Osteocyte (in vitro differentiated cells): ENCODE results near the gene ACTR5. TPM values are rescaled to one million over a fixed set of nuclear protein-coding genes. Genes with fewer than 3 reads are reported as not detected.

Source experiments
- DNase-seq: peaks from one replicate; pipeline ENCODE4 v3.0.0; 2021; ENCODE audit warnings: mixed read lengths; ENCODE audit not compliant: unreplicated experiment; ENCODE audit errors: extremely low spot score
- H3K27ac Mint-ChIP-seq: one replicate; pipeline ENCODE4 v1.8.0; 2021; ENCODE audit warnings: mild to moderate bottlenecking, mixed read lengths; ENCODE audit not compliant: unreplicated experiment
- H3K27me3 Mint-ChIP-seq: one replicate; pipeline ENCODE4 v1.8.0; 2021; ENCODE audit warnings: mixed read lengths; ENCODE audit not compliant: unreplicated experiment
- H3K36me3 Mint-ChIP-seq: one replicate; pipeline ENCODE4 v1.8.0; 2021; ENCODE audit warnings: mixed read lengths; ENCODE audit not compliant: unreplicated experiment
- H3K4me1 Mint-ChIP-seq: one replicate; pipeline ENCODE4 v1.8.0; 2021; ENCODE audit warnings: mixed read lengths; ENCODE audit not compliant: unreplicated experiment
- H3K4me3 Mint-ChIP-seq: one replicate; pipeline ENCODE4 v1.8.0; 2021; ENCODE audit warnings: mild to moderate bottlenecking, moderate library complexity, mixed read lengths; ENCODE audit not compliant: unreplicated experiment
- H3K9me3 Mint-ChIP-seq: one replicate; pipeline ENCODE4 v1.8.0; 2021; ENCODE audit warnings: mixed read lengths; ENCODE audit not compliant: unreplicated experiment
- total RNA-seq: library from RNA; stranded (reverse); gene quantifications from 2 replicates; pipeline ENCODE4 v1.2.1, GENCODE V29; 2021
- TF ChIP-seq, protein P1 (sequence below): fragments of 200-600 bp; sonication (generic); IDR thresholded peaks from 2 replicates; pipeline ENCODE4 v1.5.0; 2021; ENCODE audit warnings: antibody characterized with exemption, mild to moderate bottlenecking, moderate library complexity

ACTR5 gene
- total RNA-seq, 1 donor from 2014 or later, result 5.8 TPM

DNA sequence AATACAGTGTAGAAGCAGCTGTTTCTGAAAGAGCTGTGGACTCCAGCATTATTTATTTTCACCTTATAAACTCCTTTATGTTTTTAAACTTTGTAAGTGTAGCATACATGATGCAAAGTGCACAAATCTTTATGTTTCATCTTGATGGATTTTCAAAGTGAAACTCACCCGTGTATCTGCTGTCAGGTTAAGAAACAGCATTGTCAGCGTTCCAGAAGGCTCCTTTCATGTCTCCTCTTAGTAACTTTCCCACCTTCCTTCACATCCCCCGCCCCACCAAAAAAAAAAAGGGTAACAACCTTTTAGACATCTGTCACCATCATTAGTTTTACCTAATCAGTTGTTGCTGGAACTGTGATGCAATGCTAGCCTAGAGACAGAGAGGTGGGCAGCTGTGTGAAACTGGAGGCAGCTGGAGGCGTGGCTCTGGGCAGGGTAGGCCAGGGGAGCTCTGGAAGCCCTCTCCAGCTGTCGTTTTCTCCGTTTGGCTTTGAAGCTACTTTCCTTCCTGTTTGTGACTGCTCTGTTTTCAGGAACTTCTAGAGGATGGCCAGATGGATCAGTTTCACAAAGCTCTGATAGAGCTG, 7.2 kb downstream of the ACTR5 start:
- DNase-seq, result no peak
- Mint-ChIP-seq H3K4me3 (no peak overlapping the region), H3K27me3 (no peaks in the 10 kb centered on the region), H3K9me3 (no peaks in the 10 kb centered on the region), H3K36me3 (peaks cover 41% of the 10 kb centered on the region), H3K27ac (no peak overlapping the region), H3K4me1 (no peaks in the 10 kb centered on the region)
- TF ChIP-seq, protein P1, sequence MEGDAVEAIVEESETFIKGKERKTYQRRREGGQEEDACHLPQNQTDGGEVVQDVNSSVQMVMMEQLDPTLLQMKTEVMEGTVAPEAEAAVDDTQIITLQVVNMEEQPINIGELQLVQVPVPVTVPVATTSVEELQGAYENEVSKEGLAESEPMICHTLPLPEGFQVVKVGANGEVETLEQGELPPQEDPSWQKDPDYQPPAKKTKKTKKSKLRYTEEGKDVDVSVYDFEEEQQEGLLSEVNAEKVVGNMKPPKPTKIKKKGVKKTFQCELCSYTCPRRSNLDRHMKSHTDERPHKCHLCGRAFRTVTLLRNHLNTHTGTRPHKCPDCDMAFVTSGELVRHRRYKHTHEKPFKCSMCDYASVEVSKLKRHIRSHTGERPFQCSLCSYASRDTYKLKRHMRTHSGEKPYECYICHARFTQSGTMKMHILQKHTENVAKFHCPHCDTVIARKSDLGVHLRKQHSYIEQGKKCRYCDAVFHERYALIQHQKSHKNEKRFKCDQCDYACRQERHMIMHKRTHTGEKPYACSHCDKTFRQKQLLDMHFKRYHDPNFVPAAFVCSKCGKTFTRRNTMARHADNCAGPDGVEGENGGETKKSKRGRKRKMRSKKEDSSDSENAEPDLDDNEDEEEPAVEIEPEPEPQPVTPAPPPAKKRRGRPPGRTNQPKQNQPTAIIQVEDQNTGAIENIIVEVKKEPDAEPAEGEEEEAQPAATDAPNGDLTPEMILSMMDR, result no peak

GRCh38 chr20:38757145-38757775, 9.0 kb downstream of the ACTR5 start:
- no peak overlapping the region for H3K27ac Mint-ChIP-seq
- no peak overlapping the region for H3K4me3 Mint-ChIP-seq
- TF ChIP-seq, protein P1, result no peak
- no peak for DNase-seq
- H3K9me3 Mint-ChIP-seq, result no peaks in the 10 kb centered on the region
- no peaks in the 10 kb centered on the region for H3K4me1 Mint-ChIP-seq
- H3K36me3 Mint-ChIP-seq, result peaks cover 57% of the 10 kb centered on the region
- no peaks in the 10 kb centered on the region for H3K27me3 Mint-ChIP-seq

DNA sequence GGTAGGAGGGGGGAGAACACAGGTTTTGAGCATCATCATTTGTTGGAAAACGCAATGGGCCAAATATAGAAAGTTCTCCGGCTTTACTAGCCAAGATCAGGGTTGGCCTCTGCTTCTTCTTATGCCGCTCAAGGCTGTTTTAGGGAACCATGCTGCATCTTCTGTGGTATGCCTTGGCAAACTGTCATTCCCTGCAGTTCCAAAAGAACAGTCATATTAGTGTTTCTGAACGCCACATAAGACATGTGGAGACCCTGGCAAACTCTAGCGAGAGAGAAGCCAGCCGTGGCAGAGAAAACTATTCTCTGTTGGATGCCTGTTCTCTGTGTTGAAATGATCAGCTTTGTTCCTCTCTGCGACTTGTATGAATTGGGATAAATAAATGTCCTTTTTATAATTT, 10.8 kb downstream of the ACTR5 start:
- no peak overlapping the region for H3K4me3 Mint-ChIP-seq
- H3K36me3 Mint-ChIP-seq, result peaks cover 63% of the 10 kb centered on the region

DNA sequence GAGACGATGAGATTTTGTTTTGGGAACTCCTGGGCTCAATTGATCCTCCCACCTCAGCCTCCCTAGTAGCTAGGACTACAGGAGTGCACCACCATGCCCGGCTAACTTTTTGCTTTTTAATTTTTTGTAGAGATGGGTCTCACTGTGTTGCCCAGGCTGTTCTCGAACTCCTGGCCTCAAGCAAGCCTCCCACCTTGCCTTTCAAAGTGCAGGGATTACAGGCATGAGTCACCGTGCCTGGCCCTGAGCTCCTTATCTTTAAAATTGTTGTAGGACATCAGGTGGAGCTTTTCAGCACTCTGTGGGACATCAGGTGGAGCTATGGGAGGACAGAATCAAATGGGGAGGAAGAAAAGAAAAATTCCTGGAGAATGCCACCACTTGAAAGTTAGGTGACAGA, 12.7 kb downstream of the ACTR5 start:
- no peak overlapping the region for H3K4me3 Mint-ChIP-seq
- H3K36me3 Mint-ChIP-seq, result peaks cover 60% of the 10 kb centered on the region
- H3K4me1 Mint-ChIP-seq, result peaks cover 13% of the 10 kb centered on the region
- TF ChIP-seq, protein P1, result no peak
- no peak overlapping the region for H3K27ac Mint-ChIP-seq
- no peak for DNase-seq
- H3K9me3 Mint-ChIP-seq, result no peaks in the 10 kb centered on the region
- H3K27me3 Mint-ChIP-seq, result no peaks in the 10 kb centered on the region

More for the DNA sequence above, 10.8 kb downstream of the ACTR5 start:
- no peaks in the 10 kb centered on the region for H3K9me3 Mint-ChIP-seq
- no peak for DNase-seq
- no peaks in the 10 kb centered on the region for H3K27me3 Mint-ChIP-seq
- TF ChIP-seq, protein P1, result no peak
- no peak overlapping the region for H3K27ac Mint-ChIP-seq
- peaks cover under 1% of the 10 kb centered on the region for H3K4me1 Mint-ChIP-seq

DNA sequence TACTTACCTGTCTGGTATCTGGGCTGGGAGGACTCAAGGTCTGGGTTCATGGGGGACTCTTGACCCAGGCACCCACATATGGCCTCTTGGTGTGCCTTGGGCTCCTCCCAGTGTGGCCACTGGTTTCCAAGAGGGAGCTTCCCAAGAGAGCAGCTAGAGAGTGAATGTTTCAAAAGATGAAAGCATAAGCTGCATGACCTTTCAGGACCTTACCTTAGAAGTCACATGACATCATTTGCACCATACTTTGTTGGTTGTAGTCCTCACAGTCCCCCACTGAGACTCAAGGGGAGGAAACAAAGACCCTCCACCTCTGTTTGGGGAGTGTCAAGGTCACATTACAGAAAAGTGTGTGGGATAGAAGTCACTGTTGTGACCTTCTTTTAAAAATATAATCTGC, 13.9 kb downstream of the ACTR5 start:
- Mint-ChIP-seq H3K27ac (no peak overlapping the region), H3K9me3 (no peaks in the 10 kb centered on the region), H3K36me3 (peaks cover 61% of the 10 kb centered on the region), H3K4me3 (no peak overlapping the region), H3K27me3 (no peaks in the 10 kb centered on the region), H3K4me1 (peaks cover 13% of the 10 kb centered on the region)
- DNase-seq, result no peak
- TF ChIP-seq, protein P1, result no peak
